Central memory CD8-positive, alpha-beta T cell (primary cell): Measurements from ENCODE around the gene GADL1.
A peak's percentile ranks its signal among the peaks of the same experiment; 100 is the strongest.

Experiments used
- ATAC-seq: fragments of 150-1000 bp; cut with Tn5 transposase; replicated peaks from 2 replicates; pipeline ENCODE4 v1.10.0; 2022; ENCODE audit warnings: mild to moderate bottlenecking, moderate FRiP score, moderate number of reproducible peaks; ENCODE audit not compliant: poor library complexity, severe bottlenecking; ENCODE audit errors: extremely low read depth
- DNase-seq, 2 donors: peaks; one replicate each; pipeline ENCODE4 v3.0.0; 2021; ENCODE audit warnings: low spot score in 2 of 2
- H3K27ac Mint-ChIP-seq: one replicate; pipeline ENCODE4 v1.8.0; 2022; ENCODE audit warnings: low read depth, mild to moderate bottlenecking, moderate library complexity, mixed read lengths
- H3K27me3 Mint-ChIP-seq: one replicate; pipeline ENCODE4 v1.8.0; 2022; ENCODE audit warnings: mixed read lengths
- H3K36me3 Mint-ChIP-seq: one replicate; pipeline ENCODE4 v1.8.0; 2022; ENCODE audit warnings: mild to moderate bottlenecking, moderate library complexity, mixed read lengths; ENCODE audit not compliant: insufficient read depth
- H3K4me1 Mint-ChIP-seq: one replicate; pipeline ENCODE4 v1.8.0; 2022; ENCODE audit warnings: mixed read lengths
- H3K4me3 Mint-ChIP-seq: one replicate; pipeline ENCODE4 v1.8.0; 2022; ENCODE audit warnings: mild to moderate bottlenecking, moderate library complexity, mixed read lengths
- H3K9me3 Mint-ChIP-seq: one replicate; pipeline ENCODE4 v1.8.0; 2022; ENCODE audit warnings: mixed read lengths

Gene GADL1

DNA sequence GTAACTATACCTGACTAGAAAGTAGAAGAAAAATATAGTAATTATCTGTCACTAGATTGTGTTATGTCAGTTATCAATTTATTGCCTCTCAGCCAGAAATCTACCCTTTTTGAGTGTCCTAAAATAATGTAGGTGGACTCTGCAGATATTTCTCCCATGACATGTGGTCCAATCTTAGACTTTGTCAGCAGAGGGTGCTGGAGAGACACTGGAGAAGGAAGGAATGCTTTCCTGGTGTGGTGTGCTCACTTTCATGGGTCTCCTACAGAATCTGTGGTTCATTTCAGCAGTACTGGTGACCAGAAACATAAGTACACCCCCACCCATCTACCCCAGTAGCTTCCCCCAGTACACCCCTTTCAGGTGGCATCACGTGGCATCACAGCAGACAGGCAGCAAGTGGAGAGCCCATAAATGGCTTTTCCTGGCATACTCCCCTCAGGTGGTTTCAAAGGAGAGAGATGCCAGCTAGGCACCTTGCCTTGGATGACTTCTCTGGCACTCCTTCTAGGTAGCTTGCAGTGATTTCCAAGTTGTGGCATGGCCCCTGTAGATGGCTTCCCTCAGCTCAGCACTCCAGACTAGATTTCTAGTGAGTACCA is 114.7 kb downstream of the GADL1 start:
- Mint-ChIP-seq H3K9me3 (no peaks in the 10 kb centered on the region), H3K27me3 (peaks cover 24% of the 10 kb centered on the region), H3K36me3 (peaks cover 2% of the 10 kb centered on the region), H3K27ac (no peak overlapping the region), H3K4me3 (no peak overlapping the region), H3K4me1 (no peaks in the 10 kb centered on the region)
- ATAC-seq = no peak
- no peak for DNase-seq

DNA sequence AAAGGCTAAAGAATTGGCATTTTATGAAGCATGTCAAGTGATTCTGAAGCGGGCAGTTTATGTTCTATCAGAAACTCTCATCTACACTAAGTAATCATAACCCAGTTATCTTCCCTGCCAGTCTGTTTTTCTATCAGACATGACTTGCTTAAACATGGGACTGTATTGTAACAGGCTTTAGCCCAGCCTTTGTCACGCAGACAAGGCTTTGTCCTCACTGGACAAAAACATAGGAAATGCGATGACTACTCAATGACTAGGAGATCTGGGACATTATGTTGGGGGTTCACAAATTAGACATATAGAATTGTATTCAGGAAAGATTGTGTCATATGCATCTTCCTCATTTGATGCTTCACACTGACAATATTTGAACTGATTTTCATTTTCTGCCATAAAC is 115.5 kb downstream of the GADL1 start:
- H3K36me3 Mint-ChIP-seq = peaks cover 2% of the 10 kb centered on the region

DNA sequence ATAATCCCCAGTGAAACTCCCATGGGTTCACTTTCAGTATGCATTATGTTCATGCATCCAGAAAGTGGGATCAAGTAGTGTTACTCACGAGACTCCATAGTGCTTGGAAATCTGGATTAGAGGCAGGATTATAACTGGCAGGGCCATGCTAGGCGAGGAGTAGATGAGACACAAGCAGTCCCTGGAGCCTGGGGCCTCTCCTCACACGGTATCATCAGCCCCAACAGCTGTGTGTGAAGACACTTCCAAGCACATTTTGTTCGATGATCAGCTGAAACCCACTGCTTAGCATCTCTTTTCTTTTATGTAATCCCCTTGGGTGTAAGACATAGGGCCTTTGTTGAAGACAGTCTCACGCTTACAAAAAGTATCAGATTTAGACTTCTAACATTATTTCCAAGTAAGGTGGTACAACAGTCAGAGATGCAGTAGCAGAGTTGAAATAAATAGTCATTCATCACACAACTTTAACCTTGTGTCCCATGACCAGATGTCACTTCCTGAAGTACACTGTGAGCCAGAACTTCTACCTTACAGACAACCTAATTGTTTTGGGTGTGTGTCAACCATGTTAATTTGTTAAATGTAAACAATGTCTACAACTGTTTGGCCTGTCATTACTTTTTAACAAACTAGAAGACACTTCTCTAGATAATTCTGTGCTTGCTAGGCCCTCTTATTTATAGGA is 116.9 kb downstream of the GADL1 start:
- H3K27ac Mint-ChIP-seq = no peak overlapping the region
- no peak overlapping the region for H3K4me3 Mint-ChIP-seq
- no peaks in the 10 kb centered on the region for H3K9me3 Mint-ChIP-seq
- no peaks in the 10 kb centered on the region for H3K4me1 Mint-ChIP-seq
- peaks cover 22% of the 10 kb centered on the region for H3K27me3 Mint-ChIP-seq
- H3K36me3 Mint-ChIP-seq = peaks cover 2% of the 10 kb centered on the region
- DNase-seq = no peak
- no peak for ATAC-seq

More for the DNA sequence above, 115.5 kb downstream of the GADL1 start:
- H3K27ac Mint-ChIP-seq = no peak overlapping the region
- no peaks in the 10 kb centered on the region for H3K9me3 Mint-ChIP-seq
- no peak overlapping the region for H3K4me3 Mint-ChIP-seq
- no peaks in the 10 kb centered on the region for H3K4me1 Mint-ChIP-seq
- ATAC-seq (no peak), DNase-seq (no peak)
- H3K27me3 Mint-ChIP-seq = peaks cover 22% of the 10 kb centered on the region

GRCh38 chr3:30776186-30776815 is 118.2 kb downstream of the GADL1 start:
- no peak for DNase-seq
- Mint-ChIP-seq H3K4me3 (no peak overlapping the region), H3K27ac (no peak overlapping the region), H3K27me3 (peaks cover 22% of the 10 kb centered on the region), H3K36me3 (peaks cover 2% of the 10 kb centered on the region), H3K4me1 (no peaks in the 10 kb centered on the region), H3K9me3 (no peaks in the 10 kb centered on the region)
- ATAC-seq = no peak

DNA sequence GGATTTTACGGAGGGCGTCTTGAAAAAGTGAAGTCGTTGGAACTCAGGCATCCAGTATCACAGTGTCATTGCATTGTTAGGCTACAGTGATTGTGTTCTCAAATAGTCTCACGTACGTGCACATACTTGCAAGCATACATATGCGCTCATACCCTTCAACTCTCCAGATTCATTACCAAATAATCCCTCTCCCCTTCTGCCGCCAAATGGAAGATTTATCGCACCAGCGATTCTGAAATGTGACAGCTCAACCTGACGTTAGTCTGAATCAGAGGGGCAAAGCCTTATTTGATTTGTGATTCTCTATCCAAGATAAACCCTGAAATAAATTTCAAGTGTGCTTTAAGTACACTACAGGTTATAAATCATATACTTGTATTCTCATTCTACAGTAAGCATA is 119.4 kb downstream of the GADL1 start:
- no peaks in the 10 kb centered on the region for H3K36me3 Mint-ChIP-seq
- peaks cover 34% of the 10 kb centered on the region for H3K27me3 Mint-ChIP-seq
- ATAC-seq = no peak
- DNase-seq = no peak
- H3K4me3 Mint-ChIP-seq = no peak overlapping the region
- no peaks in the 10 kb centered on the region for H3K4me1 Mint-ChIP-seq
- H3K9me3 Mint-ChIP-seq = no peaks in the 10 kb centered on the region
- H3K27ac Mint-ChIP-seq = no peak overlapping the region

DNA sequence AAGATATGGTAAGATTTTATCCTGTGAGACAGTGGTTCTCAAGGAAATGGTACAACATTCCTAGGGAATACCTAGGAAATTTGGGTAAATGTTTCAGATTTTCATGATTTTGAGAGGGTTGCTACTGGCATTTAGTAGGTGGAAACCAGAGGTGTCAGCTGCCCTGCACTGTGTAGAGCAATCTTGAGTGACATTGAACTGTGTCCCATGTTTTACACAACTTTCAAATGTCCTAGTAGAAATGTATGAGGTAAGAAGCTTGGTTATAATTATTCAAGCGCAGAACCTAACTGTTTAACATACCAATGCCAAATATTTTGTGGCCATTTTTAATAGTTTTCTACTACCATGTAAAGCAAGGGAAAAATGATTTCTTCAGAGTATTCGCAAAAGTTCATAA is 120.4 kb downstream of the GADL1 start:
- H3K27me3 Mint-ChIP-seq = peaks cover 34% of the 10 kb centered on the region

GRCh38 chr3:30770387-30770786 is 124.1 kb downstream of the GADL1 start:
- Mint-ChIP-seq H3K27ac (no peak overlapping the region), H3K4me1 (peaks cover 6% of the 10 kb centered on the region), H3K36me3 (no peaks in the 10 kb centered on the region), H3K9me3 (no peaks in the 10 kb centered on the region), H3K27me3 (peaks cover 34% of the 10 kb centered on the region), H3K4me3 (no peak overlapping the region)
- no peak for DNase-seq
- no peak for ATAC-seq

More for the DNA sequence above, 120.4 kb downstream of the GADL1 start:
- no peaks in the 10 kb centered on the region for H3K9me3 Mint-ChIP-seq
- no peak overlapping the region for H3K27ac Mint-ChIP-seq
- DNase-seq (no peak), ATAC-seq (no peak)
- no peaks in the 10 kb centered on the region for H3K4me1 Mint-ChIP-seq
- no peaks in the 10 kb centered on the region for H3K36me3 Mint-ChIP-seq
- no peak overlapping the region for H3K4me3 Mint-ChIP-seq

DNA sequence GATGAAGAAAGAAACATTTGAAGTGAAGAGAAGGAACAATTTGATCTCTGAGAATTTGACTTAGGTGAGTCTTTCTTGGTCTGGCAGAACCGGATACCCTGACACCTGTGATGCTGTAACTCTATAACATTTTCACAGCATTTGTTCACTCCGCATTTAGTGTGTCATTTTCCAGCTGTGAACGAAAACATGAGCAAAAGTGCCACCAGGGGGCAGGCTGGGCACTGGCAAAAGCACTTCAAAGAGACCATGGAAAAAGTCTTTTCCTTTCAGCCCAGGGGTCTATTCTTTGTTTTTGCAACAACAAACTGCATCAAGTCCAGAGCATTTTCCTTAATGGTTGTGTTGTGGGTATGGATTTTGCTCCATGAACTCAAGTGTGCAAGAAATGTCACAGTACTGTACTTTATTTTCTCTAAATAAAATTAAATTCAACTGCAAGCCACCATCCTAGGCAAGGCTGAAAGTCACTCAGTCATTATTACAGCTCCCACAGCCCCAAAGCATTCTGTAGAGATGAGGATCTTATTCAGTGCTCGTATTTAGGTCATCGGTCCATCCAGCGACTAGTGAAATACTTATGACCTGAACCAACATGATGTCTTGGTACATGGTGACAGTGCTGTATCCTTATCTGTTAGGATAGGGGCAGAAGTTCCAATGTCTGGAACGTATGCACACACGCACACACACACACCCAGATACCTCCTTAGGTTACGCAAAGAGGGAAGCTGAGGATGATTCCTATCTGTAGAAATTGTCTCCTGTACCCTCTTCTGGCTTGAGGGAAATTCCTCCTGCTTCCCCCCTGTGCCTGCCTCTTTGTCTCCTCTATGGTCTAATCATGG is 125.5 kb downstream of the GADL1 start:
- no peaks in the 10 kb centered on the region for H3K36me3 Mint-ChIP-seq
- peaks cover 23% of the 10 kb centered on the region for H3K27me3 Mint-ChIP-seq
- ATAC-seq (peak; percentile 24), DNase-seq (peak; percentile 27 to 36)
- no peak overlapping the region for H3K4me3 Mint-ChIP-seq
- peaks cover 6% of the 10 kb centered on the region for H3K4me1 Mint-ChIP-seq
- H3K27ac Mint-ChIP-seq = no peak overlapping the region
- H3K9me3 Mint-ChIP-seq = no peaks in the 10 kb centered on the region

- no peak overlapping the region for H3K4me3 Mint-ChIP-seq
- ATAC-seq = no peak
- H3K27ac Mint-ChIP-seq = no peak overlapping the region
- no peaks in the 10 kb centered on the region for H3K9me3 Mint-ChIP-seq
- peaks cover 6% of the 10 kb centered on the region for H3K4me1 Mint-ChIP-seq
- no peak for DNase-seq
- no peaks in the 10 kb centered on the region for H3K36me3 Mint-ChIP-seq
- H3K27me3 Mint-ChIP-seq = peaks cover 23% of the 10 kb centered on the region
These were observed 126.4 kb downstream of the GADL1 start for GRCh38 chr3:30768046-30768445.

- H3K27ac Mint-ChIP-seq = no peak overlapping the region
- H3K4me3 Mint-ChIP-seq = no peak overlapping the region
- DNase-seq (no peak), ATAC-seq (no peak)
- peaks cover 23% of the 10 kb centered on the region for H3K27me3 Mint-ChIP-seq
- H3K4me1 Mint-ChIP-seq = peaks cover 6% of the 10 kb centered on the region
- H3K9me3 Mint-ChIP-seq = no peaks in the 10 kb centered on the region
- H3K36me3 Mint-ChIP-seq = no peaks in the 10 kb centered on the region
These were observed 127.9 kb downstream of the GADL1 start for GRCh38 chr3:30766522-30766921.

DNA sequence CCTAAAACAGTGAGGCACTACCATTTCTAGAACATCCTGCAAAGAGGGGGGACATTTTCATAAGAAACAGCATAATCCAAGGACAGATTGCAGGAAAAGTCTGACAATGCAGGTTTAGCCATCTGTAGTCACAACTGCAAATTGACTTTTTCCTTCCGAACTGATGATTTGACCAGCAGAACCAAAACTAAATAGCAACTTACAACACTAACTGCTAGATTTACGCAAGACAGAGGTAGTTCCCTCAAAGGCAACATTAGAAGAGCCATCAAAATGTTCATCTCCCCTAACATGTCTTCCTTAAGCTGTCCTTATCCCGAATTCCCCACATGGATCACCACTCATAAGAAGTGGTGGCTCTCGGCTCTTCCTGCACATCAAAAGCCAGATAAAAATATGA is 129.6 kb downstream of the GADL1 start:
- Mint-ChIP-seq H3K4me1 (peaks cover 6% of the 10 kb centered on the region), H3K36me3 (no peaks in the 10 kb centered on the region), H3K27me3 (peaks cover 11% of the 10 kb centered on the region), H3K9me3 (no peaks in the 10 kb centered on the region), H3K4me3 (no peak overlapping the region), H3K27ac (no peak overlapping the region)
- ATAC-seq = no peak
- DNase-seq = no peak

DNA sequence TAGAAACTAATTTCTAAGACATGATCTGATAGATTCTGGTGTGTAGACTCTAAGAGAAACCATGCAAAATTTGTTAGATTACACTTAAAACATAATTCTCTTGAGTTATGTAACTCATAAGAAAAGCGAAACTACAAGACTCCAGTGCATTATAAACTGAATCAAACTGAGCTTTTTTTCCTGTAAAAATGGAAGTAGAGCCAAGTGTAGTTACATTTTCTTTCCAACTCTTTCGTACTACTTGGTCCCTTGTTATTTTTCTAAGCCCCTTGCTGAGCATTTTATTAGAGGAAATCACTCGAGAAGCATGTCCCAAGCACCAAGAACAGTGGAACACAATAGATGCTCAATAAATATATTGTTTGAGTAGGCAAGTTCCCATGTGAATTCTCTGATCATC is 130.2 kb downstream of the GADL1 start:
- H3K4me1 Mint-ChIP-seq = peaks cover 6% of the 10 kb centered on the region
- H3K9me3 Mint-ChIP-seq = no peaks in the 10 kb centered on the region
- H3K36me3 Mint-ChIP-seq = no peaks in the 10 kb centered on the region
- H3K27ac Mint-ChIP-seq = no peak overlapping the region
- H3K27me3 Mint-ChIP-seq = peaks cover 11% of the 10 kb centered on the region
- ATAC-seq = no peak
- DNase-seq = no peak
- H3K4me3 Mint-ChIP-seq = no peak overlapping the region
